ENCODE results near the gene SPEG. TPM values are rescaled to one million over a fixed set of nuclear protein-coding genes. Genes with fewer than 3 reads are reported as not detected.

SPEG gene
- total and polyA plus RNA-seq, 2 donors (not counting 3 experiments of a cell fraction or from before 2014, with no cell fraction given): 0.84 to 3.5 TPM

DNA sequence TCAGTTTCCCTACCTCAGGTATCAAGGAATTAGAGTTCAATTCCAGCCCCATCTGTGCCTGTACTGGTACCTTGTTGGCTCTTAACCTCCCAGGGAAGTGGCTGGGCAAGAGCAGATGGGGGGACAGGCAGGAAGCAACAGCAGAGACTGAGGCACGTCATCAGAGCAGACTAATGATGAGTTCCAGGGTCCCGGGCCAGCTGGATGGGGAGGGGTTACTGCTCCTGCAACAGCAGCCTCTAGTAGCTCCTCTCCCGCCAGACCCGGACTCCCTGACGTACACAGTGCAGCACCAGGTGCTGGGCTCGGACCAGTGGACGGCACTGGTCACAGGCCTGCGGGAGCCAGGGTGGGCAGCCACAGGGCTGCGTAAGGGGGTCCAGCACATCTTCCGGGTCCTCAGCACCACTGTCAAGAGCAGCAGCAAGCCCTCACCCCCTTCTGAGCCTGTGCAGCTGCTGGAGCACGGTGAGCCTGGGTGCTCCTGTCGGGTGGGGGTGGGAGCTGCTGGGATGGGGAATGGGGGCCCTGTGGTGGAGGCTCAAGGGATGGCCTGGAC is 38.1 kb downstream of the SPEG start:
- Histone ChIP-seq H4K20me1 (replicated peaks; ENCODE audit: control insufficient read depth, extremely low read depth, insufficient read depth, low read length) (no peaks in the 10 kb centered on the region), H3K27me3 (ENCODE audit: control insufficient read depth in 2 of 2, insufficient read depth in 2 of 2, low read length in 2 of 2) (no peaks in the 10 kb centered on the region), H3K36me3 (ENCODE audit: control insufficient read depth in 2 of 2, extremely low read depth in 1 of 2, insufficient read depth in 2 of 2, low read length in 2 of 2) (no peaks in the 10 kb centered on the region), H3K27ac (ENCODE audit: insufficient read depth, low read depth, low read length) (no peak overlapping the region), H3K4me1 (ENCODE audit: control insufficient read depth, extremely low read depth, insufficient read depth, low read length) (no peaks in the 10 kb centered on the region), H3K9ac (replicated peaks; ENCODE audit: extremely low read depth, insufficient read depth, low read length) (no peak overlapping the region), H2AFZ (ENCODE audit: low read depth, low read length) (no peak overlapping the region), H3K4me2 (ENCODE audit: insufficient read depth, low read length) (no peak overlapping the region), H3K79me2 (ENCODE audit: control insufficient read depth, insufficient read depth, low read length) (no peaks in the 10 kb centered on the region), H3K4me3 (replicated peaks in 1 of 3; ENCODE audit: insufficient read depth in 1 of 3, low read depth in 1 of 3, low read length in 3 of 3) (no peak overlapping the region), H3K9me1 (replicated peaks; ENCODE audit: control insufficient read depth, extremely low read depth, insufficient read depth, low read length) (no peaks in the 10 kb centered on the region), H3K9me3 (replicated peaks; ENCODE audit: control insufficient read depth, insufficient read depth, low read length) (no peaks in the 10 kb centered on the region)
- intact Hi-C loops (cut with micrococcal nuclease) (no loop called here), dilution Hi-C loops (cut with MboI; ENCODE audit: extremely low pct_ligation_motif_present, low sequenced_read_pairs) (no loop called here)
- ChIA-PET POLR2A (interaction anchor here (0.6 kb wide), 1 partner anchor 211 kb away, joined by 12 read pairs; no protein-coding TSS in a partner anchor), CTCF (interaction anchor here (0.8 to 7.0 kb wide), 7 partner anchors 9 to 68 kb away, joined by 3 to 115 read pairs (median 4); a partner anchor contains a TSS)
- no peak for DNase-seq (ENCODE audit: low read depth, low spot score)
- no TSS peak for BruUV-seq (replicated peaks)
- TF ChIP-seq POLR2AphosphoS5 (IDR thresholded peaks at IDR 0.05; ENCODE audit: insufficient read depth, low read depth, low read length): no peak
- TF ChIP-seq EZH2 (IDR thresholded peaks at IDR 0.05; ENCODE audit: borderline replicate concordance, low read depth, low read length, severe bottlenecking): no peak
- TF ChIP-seq FOS (IDR thresholded peaks at IDR 0.05; ENCODE audit: borderline replicate concordance, insufficient read depth, low read length): no peak
- no peak for TF ChIP-seq MYC (IDR thresholded peaks at IDR 0.05; ENCODE audit: low read depth, low read length)
- TF ChIP-seq JUN (IDR thresholded peaks at IDR 0.05; ENCODE audit: borderline replicate concordance, insufficient read depth, insufficient read length, low read depth): no peak
- TF ChIP-seq, protein P1, sequence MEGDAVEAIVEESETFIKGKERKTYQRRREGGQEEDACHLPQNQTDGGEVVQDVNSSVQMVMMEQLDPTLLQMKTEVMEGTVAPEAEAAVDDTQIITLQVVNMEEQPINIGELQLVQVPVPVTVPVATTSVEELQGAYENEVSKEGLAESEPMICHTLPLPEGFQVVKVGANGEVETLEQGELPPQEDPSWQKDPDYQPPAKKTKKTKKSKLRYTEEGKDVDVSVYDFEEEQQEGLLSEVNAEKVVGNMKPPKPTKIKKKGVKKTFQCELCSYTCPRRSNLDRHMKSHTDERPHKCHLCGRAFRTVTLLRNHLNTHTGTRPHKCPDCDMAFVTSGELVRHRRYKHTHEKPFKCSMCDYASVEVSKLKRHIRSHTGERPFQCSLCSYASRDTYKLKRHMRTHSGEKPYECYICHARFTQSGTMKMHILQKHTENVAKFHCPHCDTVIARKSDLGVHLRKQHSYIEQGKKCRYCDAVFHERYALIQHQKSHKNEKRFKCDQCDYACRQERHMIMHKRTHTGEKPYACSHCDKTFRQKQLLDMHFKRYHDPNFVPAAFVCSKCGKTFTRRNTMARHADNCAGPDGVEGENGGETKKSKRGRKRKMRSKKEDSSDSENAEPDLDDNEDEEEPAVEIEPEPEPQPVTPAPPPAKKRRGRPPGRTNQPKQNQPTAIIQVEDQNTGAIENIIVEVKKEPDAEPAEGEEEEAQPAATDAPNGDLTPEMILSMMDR (IDR thresholded peaks at IDR 0.05; ENCODE audit: extremely low read depth in 1 of 2, insufficient read depth in 1 of 2, low read depth in 1 of 2, low read length in 2 of 2): no peak
- TF ChIP-seq, protein P2, sequence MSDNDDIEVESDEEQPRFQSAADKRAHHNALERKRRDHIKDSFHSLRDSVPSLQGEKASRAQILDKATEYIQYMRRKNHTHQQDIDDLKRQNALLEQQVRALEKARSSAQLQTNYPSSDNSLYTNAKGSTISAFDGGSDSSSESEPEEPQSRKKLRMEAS (IDR thresholded peaks at IDR 0.05; ENCODE audit: insufficient read depth, insufficient read length): no peak
- no peak for TF ChIP-seq POLR2A (IDR thresholded peaks at IDR 0.05; ENCODE audit: low read depth, low read length)
- no peak for TF ChIP-seq GATA2 (IDR thresholded peaks at IDR 0.05; ENCODE audit: insufficient read depth, insufficient read length, low read depth, low read length)
- no peak for FAIRE-seq
